HG03064 (cell line): Measurements from ENCODE around the gene C1orf105.
"Not testable (repeated sequence)": the region's sequence is repeated elsewhere in the genome, so short reads cannot be mapped to it uniquely, and the experiment has no call there.

Experiments
- ATAC-seq: cut with Tn5 transposase; IDR thresholded peaks from one replicate; pipeline ENCODE4 v1.9.1; 2021; ENCODE audit warnings: low read depth; ENCODE audit not compliant: unreplicated experiment

Gene C1orf105

DNA sequence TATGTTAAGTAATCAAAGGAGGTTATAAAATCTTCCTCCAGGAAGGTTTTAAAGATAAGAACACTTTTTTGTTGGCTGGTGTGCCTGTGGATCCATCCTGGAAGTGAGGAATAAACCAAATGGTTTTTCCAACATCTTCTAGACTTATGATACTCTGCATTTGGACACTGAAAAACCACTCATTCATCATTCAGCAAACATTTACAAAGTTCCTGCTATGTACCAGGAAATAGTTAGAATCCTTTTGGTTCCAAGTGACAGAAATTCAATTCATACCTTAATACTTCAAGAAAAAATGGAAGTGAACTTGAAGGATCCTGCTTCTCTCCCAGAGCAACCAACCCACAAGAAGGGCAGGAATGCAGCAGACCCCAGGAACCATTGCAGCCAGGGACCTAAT is 63.0 kb downstream of the C1orf105 start:
- ATAC-seq: no peak

DNA sequence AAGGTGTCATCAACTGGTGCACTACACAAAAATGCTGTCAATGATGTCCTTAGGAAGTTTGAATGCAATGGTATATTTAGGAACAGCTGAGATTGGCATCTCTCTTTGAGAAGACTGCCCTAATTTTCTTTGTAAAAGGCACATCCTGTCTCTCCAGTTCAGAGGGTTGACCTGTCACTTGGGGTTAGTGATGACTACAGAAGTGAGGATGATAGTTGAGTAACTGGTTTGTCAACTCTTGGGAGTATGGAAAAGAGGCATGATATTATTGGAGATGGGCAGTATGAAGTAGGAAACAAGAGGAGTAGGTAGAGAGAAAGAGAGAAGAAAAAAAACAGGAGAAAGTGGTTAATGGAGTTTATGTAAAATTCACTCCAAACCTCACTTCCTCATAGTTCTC is 63.8 kb downstream of the C1orf105 start:
- no peak for ATAC-seq

DNA sequence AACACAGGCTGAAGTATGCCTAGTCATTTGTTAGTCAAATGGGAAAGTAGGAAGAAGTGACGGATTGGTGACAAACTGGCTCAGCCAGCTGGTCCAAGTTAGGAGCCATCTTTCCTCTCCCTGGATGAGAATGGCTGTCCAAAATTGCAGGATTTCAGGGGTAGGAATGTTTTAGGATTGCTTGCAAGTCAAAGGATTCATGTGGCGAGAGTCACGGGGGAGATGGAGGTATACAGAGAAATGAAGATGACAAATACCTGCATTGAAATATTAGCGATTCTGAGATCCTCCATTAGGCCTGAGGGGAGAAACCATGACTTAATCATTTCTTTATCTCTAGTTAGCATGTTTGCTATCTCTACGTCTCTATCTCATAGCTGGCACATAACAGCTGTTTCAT is 65.1 kb downstream of the C1orf105 start:
- no peak for ATAC-seq

DNA sequence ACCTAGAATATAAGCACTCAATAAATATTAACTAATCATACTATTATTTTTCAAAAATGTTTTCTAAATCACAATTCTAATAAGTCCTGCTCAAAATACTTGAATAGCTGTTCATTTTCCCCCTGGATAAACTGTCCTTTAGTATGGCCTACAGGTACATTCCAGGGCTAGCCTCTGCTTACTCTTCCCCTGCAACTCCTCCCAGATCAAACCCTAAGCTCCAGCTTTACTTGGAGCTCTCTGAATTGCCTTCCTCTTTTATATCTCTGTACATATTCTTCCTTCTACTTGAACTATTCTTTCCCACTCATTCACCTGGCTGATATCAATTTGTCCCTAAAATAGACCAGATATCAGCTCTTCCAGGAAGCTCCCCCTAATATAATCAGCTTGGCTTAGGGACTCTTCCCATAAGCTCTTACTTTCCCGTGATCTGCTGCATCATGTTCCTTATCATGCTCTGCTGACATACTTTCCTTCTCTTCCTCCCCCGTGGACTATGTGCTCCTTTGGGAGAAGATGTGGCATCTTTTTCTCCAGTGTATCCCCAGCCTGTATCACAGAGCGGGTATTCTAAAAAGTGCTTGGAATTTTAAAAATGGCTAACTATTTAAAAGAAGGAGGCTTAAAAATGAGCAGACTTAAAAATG is 66.4 kb downstream of the C1orf105 start:
- no peak for ATAC-seq

DNA sequence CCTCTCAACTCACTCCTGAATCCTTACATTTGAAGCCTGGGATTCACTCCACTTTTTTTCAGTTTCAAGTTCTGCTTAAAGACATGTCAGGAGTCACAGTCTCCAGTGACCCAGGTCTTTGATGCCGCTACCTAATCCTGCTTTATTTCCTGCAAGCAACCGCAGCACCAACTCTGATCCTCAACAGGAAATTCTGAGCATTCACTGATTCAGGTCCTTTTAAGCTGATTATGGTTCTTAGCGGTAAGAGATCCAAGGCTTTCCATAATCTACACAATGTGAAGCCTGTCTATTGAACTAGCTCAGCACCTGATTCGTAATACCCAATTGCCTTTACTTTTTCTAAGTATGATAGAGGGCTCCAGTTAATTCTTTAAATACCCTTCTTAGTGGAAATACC is 67.1 kb downstream of the C1orf105 start:
- no peak for ATAC-seq

DNA sequence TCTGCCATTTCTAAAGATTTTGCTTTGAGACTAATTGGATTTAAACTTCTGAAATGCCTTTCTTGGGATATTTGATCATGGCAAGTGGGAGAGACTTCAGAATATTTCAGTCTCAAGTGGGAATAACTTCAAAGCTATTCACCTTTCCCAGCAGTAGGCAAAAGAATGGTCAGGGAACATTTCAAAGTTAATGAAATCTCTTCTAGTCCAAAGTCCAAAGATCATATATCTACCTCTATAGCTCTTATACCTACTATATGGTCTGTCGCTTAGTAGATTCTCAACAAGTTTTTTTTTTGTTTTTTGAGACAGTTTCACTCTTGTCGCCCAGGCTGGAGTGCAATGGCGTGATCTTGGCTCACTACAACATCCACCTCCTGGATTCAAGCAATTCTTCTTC is 67.9 kb downstream of the C1orf105 start:
- no peak for ATAC-seq

DNA sequence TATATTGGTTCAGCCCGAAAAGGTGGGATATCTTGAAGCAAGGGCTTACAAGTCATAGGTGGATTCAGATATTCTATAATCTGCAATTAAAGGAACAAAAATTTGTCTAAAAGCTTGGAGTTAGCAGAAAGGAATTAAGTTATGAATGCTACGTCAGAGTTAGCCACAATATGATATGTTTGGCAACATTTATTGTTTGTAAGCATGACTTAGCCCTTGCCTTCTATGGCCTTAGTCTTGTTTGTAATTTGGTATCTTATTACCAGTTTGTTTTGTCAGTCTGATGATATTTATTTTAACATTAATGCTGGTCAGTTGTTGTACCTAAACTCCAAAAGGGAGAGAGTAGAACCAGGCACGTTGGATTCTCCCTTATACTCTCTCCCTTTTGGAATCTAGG is 69.4 kb downstream of the C1orf105 start:
- ATAC-seq: no peak

DNA sequence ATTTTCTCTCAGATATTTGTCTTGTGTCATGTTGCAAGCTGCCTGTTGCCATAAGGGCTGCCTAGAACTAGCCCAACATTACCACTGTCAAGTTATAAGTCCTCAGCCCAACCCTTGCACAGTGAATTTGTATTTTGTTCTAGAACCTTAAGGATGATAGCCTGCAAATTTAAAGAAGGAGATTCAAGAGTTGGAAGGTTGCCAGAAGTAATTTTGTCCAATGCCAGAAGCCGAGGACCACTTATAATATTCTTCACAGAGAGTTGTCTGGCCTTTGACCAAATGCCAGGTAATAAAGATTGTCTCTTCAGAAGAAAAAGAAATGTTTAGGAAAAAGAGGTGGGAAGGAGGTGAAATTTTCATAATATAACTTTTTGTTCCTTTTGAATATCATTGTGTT is 71.9 kb downstream of the C1orf105 start:
- ATAC-seq: no peak

DNA sequence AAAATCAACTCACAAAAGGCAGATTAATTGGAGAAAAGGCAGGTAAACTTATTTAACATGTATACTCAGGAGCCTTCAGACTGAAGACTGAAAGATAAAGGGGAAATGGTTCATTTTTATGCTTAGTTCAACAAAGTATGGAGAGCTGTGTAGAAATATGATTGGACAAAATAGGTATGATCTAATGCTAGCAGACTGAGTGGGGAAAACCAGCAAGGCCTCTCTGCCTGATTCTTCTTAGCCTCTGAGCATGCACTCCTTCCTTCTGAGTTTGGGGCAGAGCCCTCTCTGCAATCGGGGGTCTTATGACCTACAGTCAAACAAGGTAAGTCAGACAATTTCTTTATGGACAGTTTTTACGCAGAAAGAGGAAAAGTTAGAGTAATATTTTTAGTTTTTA is 73.7 kb downstream of the C1orf105 start:
- no peak for ATAC-seq

DNA sequence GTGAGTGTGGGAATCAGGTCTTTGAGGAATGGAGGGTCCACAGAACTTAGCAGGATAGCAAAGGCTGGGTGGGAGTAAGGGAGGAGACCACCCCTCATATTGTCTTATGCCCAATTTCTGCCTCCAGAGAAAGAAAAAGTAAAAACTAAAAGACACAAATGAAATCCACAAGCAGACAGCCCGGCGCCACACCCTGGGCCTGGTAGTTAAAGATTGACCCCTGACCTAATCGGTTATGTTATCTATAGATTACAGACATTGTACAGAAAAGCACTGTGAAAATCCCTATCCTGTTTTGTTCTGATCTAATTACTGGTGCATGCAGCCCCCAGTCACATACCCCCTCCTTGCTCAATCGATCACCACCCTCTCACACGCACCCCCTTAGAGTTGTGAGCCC is 75.6 kb downstream of the C1orf105 start:
- not testable (repeated sequence) for ATAC-seq

DNA sequence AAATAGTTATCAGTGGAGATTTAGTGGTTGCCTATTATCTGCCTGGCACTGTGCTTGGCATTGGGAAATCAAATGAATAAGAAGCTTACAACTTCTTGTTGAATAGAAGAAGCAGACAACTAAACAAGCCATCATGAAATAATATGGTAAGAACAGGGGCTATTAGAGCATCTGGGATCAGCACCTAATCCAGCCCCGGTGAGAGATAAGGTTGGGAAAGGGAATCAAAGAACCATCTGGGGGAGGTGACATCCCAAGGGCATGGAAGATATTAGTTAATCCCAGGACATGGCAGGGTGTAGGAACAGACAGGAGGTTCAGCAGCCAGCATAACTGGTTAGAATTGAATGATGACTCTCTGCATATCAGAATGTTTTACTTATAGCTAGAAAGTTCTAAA is 76.2 kb downstream of the C1orf105 start:
- no peak for ATAC-seq

DNA sequence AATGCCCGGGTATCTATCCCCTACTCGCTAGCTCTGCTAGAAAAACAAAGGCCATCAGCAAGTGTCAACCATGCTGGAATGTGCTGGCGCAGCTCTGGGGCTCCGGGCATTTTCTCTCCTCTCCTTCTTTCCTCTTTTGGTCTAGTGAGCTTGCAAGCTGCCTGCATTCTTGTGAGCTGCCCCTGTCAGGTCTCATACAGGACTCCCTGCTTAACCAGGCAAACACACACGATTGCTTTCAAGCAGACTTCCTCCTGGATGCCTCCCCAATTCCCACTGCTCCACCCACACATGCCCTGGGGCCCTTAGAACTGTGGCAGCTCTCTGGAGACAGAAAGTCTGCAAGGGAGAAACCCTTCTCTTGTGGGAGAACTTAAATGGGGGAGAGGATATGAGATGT is 76.7 kb downstream of the C1orf105 start:
- ATAC-seq: no peak

DNA sequence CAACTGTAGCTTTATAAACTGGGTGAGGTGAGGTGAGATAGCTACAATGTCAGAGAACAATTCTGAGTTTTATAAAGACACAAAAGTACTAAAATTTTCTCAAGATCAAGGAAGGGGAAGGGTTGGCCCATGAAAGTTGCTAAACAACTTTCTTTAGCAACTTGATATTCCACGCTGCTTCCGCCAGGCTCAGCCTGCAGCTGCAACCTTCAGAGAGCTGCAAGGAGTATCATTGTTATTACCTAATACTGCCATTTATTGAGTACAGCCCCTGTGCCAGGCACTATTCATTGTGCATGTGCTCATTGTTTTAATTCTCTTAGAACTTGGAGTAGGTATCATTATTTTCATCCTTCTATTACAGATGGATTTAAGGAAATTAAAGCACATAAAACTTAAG is 78.4 kb downstream of the C1orf105 start:
- ATAC-seq: no peak

DNA sequence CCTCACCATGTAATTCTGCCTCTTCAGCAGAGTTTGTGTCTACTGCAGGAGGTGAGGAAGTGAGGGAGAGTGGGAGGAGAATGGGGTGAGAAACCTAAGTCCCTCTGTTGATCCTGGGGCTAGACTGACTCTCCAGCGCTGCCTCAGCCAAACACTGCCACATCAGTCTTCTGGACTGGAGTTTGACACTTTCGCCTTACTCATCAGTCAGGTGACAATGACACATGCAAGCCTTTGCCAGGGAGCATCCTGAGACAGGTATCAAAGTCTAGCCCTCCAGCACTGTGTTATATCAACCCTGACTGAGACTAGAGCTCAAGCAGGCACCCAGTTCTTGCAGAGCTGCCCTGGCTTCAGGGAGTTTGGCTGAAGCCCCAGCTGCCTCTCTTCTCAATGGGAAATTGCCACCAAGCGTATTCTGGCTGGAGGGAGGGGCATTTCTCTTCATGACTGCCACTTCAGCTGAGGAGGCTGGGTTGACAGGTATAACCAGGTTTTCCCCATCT is 79.2 kb downstream of the C1orf105 start:
- ATAC-seq: no peak

DNA sequence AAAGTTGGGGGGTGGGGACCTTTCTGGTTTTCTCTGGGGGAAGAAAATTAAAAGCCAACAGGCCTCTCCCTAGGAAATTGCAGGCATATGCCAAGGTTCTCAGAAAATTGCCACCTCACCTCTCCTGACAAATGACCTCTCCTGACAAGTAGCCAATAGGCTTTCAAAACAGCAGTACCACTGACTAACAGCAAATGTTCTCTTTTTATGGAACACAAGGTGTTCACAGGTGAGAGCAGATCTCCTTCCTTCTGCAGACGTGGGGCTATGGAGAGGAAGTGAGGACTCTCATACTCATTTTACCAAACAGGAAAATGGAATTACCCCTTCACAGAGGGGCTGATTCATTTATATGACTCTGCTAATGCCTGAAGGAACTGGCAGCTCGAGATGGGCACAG is 79.7 kb downstream of the C1orf105 start:
- no peak for ATAC-seq

DNA sequence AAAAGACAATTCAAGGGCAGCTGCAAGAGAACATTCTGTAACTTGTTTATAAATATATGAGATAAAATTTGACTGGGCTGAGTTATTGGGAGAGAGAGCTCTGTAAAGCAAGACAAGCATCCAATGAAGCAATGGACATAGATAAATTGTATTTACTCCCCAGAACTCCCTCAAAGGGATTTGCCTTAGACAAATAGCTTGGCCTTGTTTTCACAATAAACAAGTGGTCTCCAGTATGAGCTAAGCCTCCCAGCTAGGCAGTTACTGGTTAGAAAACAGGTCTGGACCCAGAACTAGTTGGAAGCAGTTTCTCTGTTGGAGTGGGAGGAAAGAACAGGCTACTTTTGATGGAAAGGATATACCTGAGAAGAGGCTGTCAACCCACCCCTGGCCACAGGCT is 87.3 kb downstream of the C1orf105 start:
- ATAC-seq: no peak

DNA sequence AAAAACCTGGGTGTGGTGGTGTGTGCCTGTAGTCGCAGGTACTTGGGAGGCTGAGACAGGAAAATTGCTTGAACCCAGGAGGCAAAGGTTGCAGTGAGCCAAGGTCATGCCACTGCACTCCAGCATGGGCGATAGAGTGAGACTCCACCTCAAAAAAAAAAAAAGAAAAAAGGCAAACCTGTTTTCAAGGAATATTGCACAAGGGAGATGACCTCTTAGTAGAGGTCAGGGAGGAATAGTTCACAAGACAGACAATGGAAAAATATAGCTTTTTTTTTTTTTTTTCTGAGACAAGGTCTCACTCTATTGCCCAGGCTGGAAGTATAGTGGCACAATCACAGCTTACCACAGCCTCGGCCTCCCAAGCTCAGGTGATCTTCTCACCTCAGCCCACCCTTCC is 90.0 kb downstream of the C1orf105 start:
- no peak for ATAC-seq

DNA sequence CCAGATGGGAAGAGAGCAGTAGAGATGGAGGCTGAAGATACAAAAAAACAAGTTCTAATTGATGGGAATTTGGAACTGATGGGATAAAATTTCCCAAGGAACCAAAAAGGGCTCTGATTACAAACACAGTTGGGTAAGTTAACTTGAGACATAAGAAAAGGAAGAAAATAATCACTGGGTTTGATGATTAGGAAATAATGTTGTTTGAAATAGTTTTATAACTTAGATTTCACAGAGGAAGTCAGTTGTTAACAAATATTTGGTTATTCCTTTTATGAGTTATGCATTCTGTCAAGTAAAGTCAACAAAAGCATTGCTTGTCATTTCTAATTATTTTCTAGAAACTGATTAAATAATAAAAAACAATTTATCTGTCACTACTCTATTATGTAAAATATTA is 92.1 kb downstream of the C1orf105 start:
- ATAC-seq: no peak

DNA sequence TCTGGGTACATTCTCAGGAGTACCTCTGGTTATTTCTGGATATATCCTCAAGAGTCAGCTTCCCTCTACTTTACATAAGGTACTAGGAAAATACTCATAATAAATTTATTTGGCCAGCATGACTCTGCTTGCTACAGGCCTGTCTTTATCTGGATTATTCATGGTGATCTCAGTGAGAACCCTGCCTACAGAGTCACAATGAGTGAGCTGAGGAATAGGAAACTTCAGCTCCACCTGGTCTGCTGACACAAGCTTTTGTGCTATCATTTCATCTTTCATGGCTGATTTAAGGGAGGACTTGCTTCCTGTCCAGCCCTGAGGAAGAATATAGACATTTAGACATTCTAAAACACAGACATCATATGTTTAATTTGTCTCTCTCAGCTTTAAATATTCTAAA is 93.0 kb downstream of the C1orf105 start:
- ATAC-seq: no peak

DNA sequence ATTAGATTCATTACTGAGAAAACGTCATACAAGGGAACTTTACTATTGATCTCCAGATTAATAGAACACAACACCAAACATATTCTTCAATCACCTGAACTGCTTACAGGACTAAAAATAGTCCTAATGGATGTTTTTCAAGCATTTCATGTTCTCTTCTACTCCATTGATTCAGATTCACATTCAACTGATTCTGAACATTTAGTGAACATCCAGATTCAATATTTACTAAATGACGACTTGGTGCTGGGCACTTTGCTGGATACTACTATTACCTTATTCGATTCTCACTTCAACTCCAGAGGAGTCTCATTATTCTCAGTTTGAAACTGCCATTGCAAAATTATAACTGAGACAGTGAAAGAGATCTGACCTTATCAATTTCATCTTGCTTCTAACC is 93.6 kb downstream of the C1orf105 start:
- ATAC-seq: no peak

DNA sequence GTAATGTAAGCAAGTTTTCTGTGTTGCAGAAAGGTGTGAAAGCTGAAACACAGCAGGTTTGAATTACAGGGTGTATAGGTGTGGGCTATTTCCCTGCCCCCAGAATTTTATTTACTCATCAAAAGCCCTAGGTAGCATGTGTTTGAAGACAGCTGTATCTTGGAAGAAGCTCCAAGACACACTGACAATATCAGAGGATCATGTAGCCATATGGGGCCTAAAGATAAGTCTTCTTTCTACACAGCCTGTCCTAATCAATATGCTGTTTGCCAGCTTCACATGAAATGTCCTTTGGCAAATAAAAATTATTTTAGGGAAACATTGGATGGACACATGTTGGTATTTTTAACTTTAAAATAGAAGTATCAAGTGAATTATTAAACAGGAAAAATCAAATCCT is 95.0 kb downstream of the C1orf105 start:
- no peak for ATAC-seq

DNA sequence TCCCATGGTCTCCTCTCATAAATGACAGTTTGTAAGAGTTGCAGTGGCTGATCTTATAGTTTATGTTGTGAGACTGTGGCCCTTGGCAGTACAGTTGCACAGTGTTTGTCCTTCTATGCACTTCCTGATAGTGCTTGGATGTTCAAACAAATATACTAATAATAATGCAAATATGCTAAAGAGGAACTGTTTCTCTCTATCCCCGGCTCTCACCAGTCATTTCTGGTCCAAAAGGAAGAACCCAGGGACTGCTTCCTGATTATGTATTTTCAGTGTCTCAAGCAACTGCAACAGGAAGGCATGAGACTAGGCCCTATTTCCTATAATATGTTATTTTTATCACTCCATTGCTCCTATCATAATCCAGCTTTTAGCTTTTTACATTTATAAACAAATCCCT is 95.4 kb downstream of the C1orf105 start:
- no peak for ATAC-seq

DNA sequence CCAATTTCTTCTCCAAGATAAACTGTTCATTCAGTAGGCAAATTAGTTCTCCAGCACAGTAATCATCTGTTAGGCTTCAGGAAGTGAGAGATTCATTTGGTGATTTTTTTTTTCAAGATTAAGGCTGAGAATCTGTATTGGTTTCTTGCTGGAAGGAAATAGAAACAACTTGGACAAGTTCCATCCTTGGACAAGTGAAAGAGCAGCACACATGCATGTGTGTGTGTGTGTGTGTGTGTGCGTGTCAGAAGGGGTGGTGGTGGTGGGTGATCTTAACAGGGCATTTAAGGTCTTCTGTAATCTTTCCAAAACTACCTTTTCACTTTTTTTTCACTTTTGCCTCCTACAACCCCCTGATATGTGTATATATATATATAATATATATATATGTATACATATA is 96.6 kb downstream of the C1orf105 start:
- no peak for ATAC-seq
